Nephron (organoid): Measurements from ENCODE around the gene PAX7.

Experiments used
- H3K27ac Mint-ChIP-seq, 3 experiments: 2 replicates each; pipeline ENCODE4 v1.8.0; 2020; ENCODE audit warnings: mixed read lengths in 3 of 3, mild to moderate bottlenecking in 2 of 3, moderate library complexity in 1 of 3
- H3K27me3 Mint-ChIP-seq: 2 replicates; pipeline ENCODE4 v1.8.0; 2021; ENCODE audit warnings: low read depth, mild to moderate bottlenecking, moderate library complexity, mixed read lengths
- H3K36me3 Mint-ChIP-seq: 2 replicates; pipeline ENCODE4 v1.8.0; 2020; ENCODE audit warnings: low read depth, mixed read lengths
- H3K4me1 Mint-ChIP-seq: 2 replicates; pipeline ENCODE4 v1.8.0; 2020; ENCODE audit warnings: mixed read lengths
- H3K4me3 Mint-ChIP-seq, 3 experiments: 2 replicates each; pipeline ENCODE4 v1.8.0; 2020; ENCODE audit warnings: mild to moderate bottlenecking in 3 of 3, mixed read lengths in 3 of 3, moderate library complexity in 2 of 3
- H3K9me3 Mint-ChIP-seq: 2 replicates; pipeline ENCODE4 v1.8.0; 2020; ENCODE audit warnings: mixed read lengths
- CTCF ChIP-seq, 3 experiments: fragments of 200-600 bp; sonication (generic); IDR thresholded peaks; one replicate each; pipeline ENCODE4 v1.5.0; 2021; ENCODE audit warnings: antibody characterized with exemption in 3 of 3; ENCODE audit not compliant: unreplicated experiment in 3 of 3

PAX7 gene

GRCh38 chr1:18642278-18643095 is 11.8 kb downstream of the PAX7 start:
- H3K9me3 Mint-ChIP-seq, result no peaks in the 10 kb centered on the region
- H3K4me3 Mint-ChIP-seq, result peak overlapping the region; percentile 64 to 85 (median 81)
- H3K27ac Mint-ChIP-seq, result peak overlapping the region in 1 of 3 experiments; percentile 25
- H3K4me1 Mint-ChIP-seq, result peaks cover 57% of the 10 kb centered on the region
- H3K36me3 Mint-ChIP-seq, result no peaks in the 10 kb centered on the region
- no peak for TF ChIP-seq CTCF (IDR thresholded peaks at IDR 0.05; ENCODE audit: unreplicated experiment in 3 of 3)
- H3K27me3 Mint-ChIP-seq, result peaks cover 100% of the 10 kb centered on the region

GRCh38 chr1:18643154-18644012 is 12.7 kb downstream of the PAX7 start:
- peaks cover 100% of the 10 kb centered on the region for H3K27me3 Mint-ChIP-seq
- H3K36me3 Mint-ChIP-seq, result no peaks in the 10 kb centered on the region
- no peaks in the 10 kb centered on the region for H3K9me3 Mint-ChIP-seq
- H3K4me1 Mint-ChIP-seq, result peaks cover 50% of the 10 kb centered on the region
- H3K27ac Mint-ChIP-seq, result peak overlapping the region in 2 of 3 experiments; percentile 39 to 57
- H3K4me3 Mint-ChIP-seq, result peak overlapping the region; percentile 64 to 85 (median 81)
- no peak for TF ChIP-seq CTCF (IDR thresholded peaks at IDR 0.05; ENCODE audit: unreplicated experiment in 3 of 3)

- Mint-ChIP-seq H3K27ac (peak overlapping the region in 2 of 3 experiments; percentile 33 to 51), H3K4me1 (peaks cover 44% of the 10 kb centered on the region), H3K9me3 (no peaks in the 10 kb centered on the region), H3K4me3 (peak overlapping the region in 2 of 3 experiments; percentile 43 to 77), H3K27me3 (peaks cover 100% of the 10 kb centered on the region), H3K36me3 (no peaks in the 10 kb centered on the region)
- no peak for TF ChIP-seq CTCF (IDR thresholded peaks at IDR 0.05; ENCODE audit: unreplicated experiment in 3 of 3)
These were observed 13.4 kb downstream of the PAX7 start for GRCh38 chr1:18644013-18644399.

GRCh38 chr1:18644446-18644845 is 13.8 kb downstream of the PAX7 start:
- Mint-ChIP-seq H3K9me3 (no peaks in the 10 kb centered on the region), H3K4me3 (peak overlapping the region in 2 of 3 experiments; percentile 43 to 77), H3K27me3 (peaks cover 100% of the 10 kb centered on the region), H3K27ac (peak overlapping the region in 2 of 3 experiments; percentile 33 to 51), H3K36me3 (no peaks in the 10 kb centered on the region), H3K4me1 (peaks cover 41% of the 10 kb centered on the region)
- TF ChIP-seq CTCF (IDR thresholded peaks at IDR 0.05; ENCODE audit: unreplicated experiment in 3 of 3), result no peak

- Mint-ChIP-seq H3K4me1 (peaks cover 34% of the 10 kb centered on the region), H3K9me3 (no peaks in the 10 kb centered on the region), H3K27me3 (peaks cover 100% of the 10 kb centered on the region), H3K4me3 (peak overlapping the region; percentile 24 to 77 (median 43)), H3K27ac (peak overlapping the region in 2 of 3 experiments; percentile 33 to 51), H3K36me3 (no peaks in the 10 kb centered on the region)
- TF ChIP-seq CTCF (IDR thresholded peaks at IDR 0.05; ENCODE audit: unreplicated experiment in 3 of 3), result no peak
These were observed 14.5 kb downstream of the PAX7 start for GRCh38 chr1:18644973-18645746.
